K562 (cell line): Measurements from ENCODE around the gene GATC. TPM values are rescaled to one million over a fixed set of nuclear protein-coding genes. Genes with fewer than 3 reads are reported as not detected.

ENCODE experiments used
- CHCHD3 ChIP-seq: fragments of 250-450 bp; sonication (Bioruptor Pico); IDR thresholded peaks from 2 replicates; pipeline ENCODE4 v2.1.2; 2022; ENCODE audit warnings: mild to moderate bottlenecking
- CHD4 ChIP-seq: fragments of 200-600 bp; sonication (generic); IDR thresholded peaks from 3 replicates; pipeline ENCODE4 v1.6.1; 2012; ENCODE audit warnings: low read depth, mild to moderate bottlenecking, mixed read lengths, low read length, inconsistent platforms; ENCODE audit not compliant: insufficient read depth, insufficient replicate concordance, poor library complexity, severe bottlenecking
- CSDE1 ChIP-seq, 2 experiments: fragments of 450-650 bp; IDR thresholded peaks; 2 replicates each; pipeline ENCODE4 v1.6.1; 2016; ENCODE audit warnings: mild to moderate bottlenecking in 1 of 2
- ETV5 ChIP-seq: sonication (generic); formaldehyde crosslinking; IDR thresholded peaks from 2 replicates; pipeline ENCODE4 v1.4.0; 2020; ENCODE audit warnings: low read depth, mild to moderate bottlenecking, missing genetic modification reagents
- FOXP1 ChIP-seq: sonication (generic); formaldehyde crosslinking; IDR thresholded peaks from 2 replicates; pipeline ENCODE4 v1.8.0; 2022; ENCODE audit warnings: mild to moderate bottlenecking, missing genetic modification reagents
- HMG20A ChIP-seq: fragments of 450-650 bp; formaldehyde crosslinking; conservative IDR thresholded peaks from 2 replicates; pipeline ENCODE4 v1.4.0; 2020; ENCODE audit warnings: mild to moderate bottlenecking, mixed read lengths
- HOMEZ ChIP-seq: fragments of 250-450 bp; sonication (Bioruptor Pico); IDR thresholded peaks from 2 replicates; pipeline ENCODE4 v1.4.0; 2020; ENCODE audit warnings: mild to moderate bottlenecking, moderate library complexity
- KAT7 ChIP-seq: sonication (generic); formaldehyde crosslinking; IDR thresholded peaks from 2 replicates; pipeline ENCODE4 v1.8.0; 2022; ENCODE audit warnings: missing genetic modification reagents, mild to moderate bottlenecking, borderline replicate concordance
- MEF2D ChIP-seq: conservative IDR thresholded peaks from 2 replicates; pipeline ENCODE4 v1.6.1; 2016; ENCODE audit warnings: low read depth, missing genetic modification characterization, missing compliant biosample characterization
- NR2F6 ChIP-seq: fragments of 450-650 bp; formaldehyde crosslinking; IDR thresholded peaks from 2 replicates; pipeline ENCODE4 v1.4.0; 2020; ENCODE audit warnings: mild to moderate bottlenecking
- NR4A1 ChIP-seq, 2 experiments: fragments of 250-450 bp in 1 of 2; fragments of 450-650 bp in 1 of 2; sonication (Bioruptor Pico) in 1 of 2; IDR thresholded peaks; 2 replicates each; pipeline versions ENCODE4 v1.4.0 to v1.6.1; 2016 to 2020; ENCODE audit warnings: mild to moderate bottlenecking in 2 of 2, missing compliant biosample characterization in 1 of 2, missing genetic modification characterization in 1 of 2, moderate library complexity in 1 of 2
- PHF20 ChIP-seq: fragments of 450-650 bp; IDR thresholded peaks from 2 replicates; pipeline ENCODE4 v1.6.1; 2018; ENCODE audit not compliant: partially characterized antibody
- RBM25 ChIP-seq: fragments of 200-400 bp; formaldehyde crosslinking; IDR thresholded peaks from 2 replicates; pipeline ENCODE4 v1.6.1; 2018; ENCODE audit warnings: low read length, low read depth, moderate library complexity; ENCODE audit not compliant: severe bottlenecking
- TCF7L2 ChIP-seq: fragments of 150-350 bp; IDR thresholded peaks from 2 replicates; pipeline ENCODE4 v1.6.1; 2016; ENCODE audit warnings: low read depth, mild to moderate bottlenecking, low read length, moderate library complexity
- USF1 ChIP-seq: sonication (generic); formaldehyde crosslinking; IDR thresholded peaks from 2 replicates; pipeline ENCODE4 v1.9.0; 2022; ENCODE audit warnings: mild to moderate bottlenecking, missing genetic modification reagents
- ZFP30 ChIP-seq: fragments of 250-450 bp; sonication (Bioruptor Pico); IDR thresholded peaks from 2 replicates; pipeline ENCODE4 v1.8.0; 2022; ENCODE audit warnings: moderate library complexity, mild to moderate bottlenecking, inconsistent platforms, borderline replicate concordance
- ZHX1 ChIP-seq: fragments of 150-350 bp; conservative IDR thresholded peaks from 2 replicates; pipeline ENCODE4 v1.6.1; 2014; ENCODE audit warnings: low read length
- ZNF124 ChIP-seq: sonication (generic); formaldehyde crosslinking; IDR thresholded peaks from 2 replicates; pipeline ENCODE4 v1.8.1; 2022; ENCODE audit warnings: missing genetic modification reagents
- ZNF655 ChIP-seq: fragments of 250-450 bp; sonication (Bioruptor Pico); IDR thresholded peaks from 2 replicates; pipeline ENCODE4 v1.5.0; 2021
- polyA plus RNA-seq, 8 experiments: library from polyadenylated mRNA; depleted of rRNA in 4 of 8; stranded (reverse) in 5 of 8; unstranded in 3 of 8; fragments of >200 nt; fragmentation: Nextera tagmentation in 2 of 8; fragmentation: Illumina TruSeq in 1 of 8; extraction: Ambion mirVana in 2 of 8; extraction: Trizol in 1 of 8; gene quantifications; 2 replicates each; pipeline versions ENCODE4 v1.2.1 to v1.2.3, GENCODE V29; 2011 to 2014; ENCODE audit warnings: inconsistent platforms in 1 of 8, missing spikeins in 1 of 8
- total RNA-seq, 7 experiments: library from RNA; depleted of rRNA in 6 of 7; stranded (reverse); fragments of >200 nt in 6 of 7; fragmentation: Illumina TruSeq in 2 of 7; extraction: Trizol in 2 of 7; gene quantifications; 2 replicates each; pipeline versions ENCODE4 v1.2.1 to v1.2.3, GENCODE V29; 2011 to 2021; ENCODE audit warnings: low replicate concordance in 1 of 7

Gene GATC
- total and polyA plus RNA-seq, 9 of the 15 experiments (the other 6 are each of a cell fraction or from before 2014, with no cell fraction given), result 5.8 to 52.6 (median 28.2) TPM

GRCh38 chr12:120437735-120438494 is 8.3 kb upstream of the GATC start, which contains the start of gene COX6A1 (continued):
- TF ChIP-seq ZHX1 (no peak), HMG20A (CRISPR knock-in tag) (no peak), KAT7 (CRISPR knock-in tag) (no peak), FOXP1 (CRISPR knock-in tag) (no peak), MEF2D (tag) (no peak), ETV5 (CRISPR knock-in tag) (peak; percentile 66; the same call in 1 of the 2 replicates), CHD4 (no peak), ZFP30 (CRISPR knock-in tag) (no peak), CSDE1 (IDR thresholded peaks at IDR 0.05) (no peak), RBM25 (no peak), HOMEZ (no peak), ZNF655 (CRISPR knock-in tag) (no peak), NR2F6 (CRISPR knock-in tag) (0 out of 2 replicates have a peak, but pooled peaks have one; percentile 46), ZNF124 (no peak), CHCHD3 (CRISPR knock-in tag) (no peak), NR4A1 (CRISPR knock-in tag; IDR thresholded peaks at IDR 0.05) (0 out of 2 replicates have a peak, but pooled peaks have one; percentile 52), NR4A1 (tag; IDR thresholded peaks at IDR 0.05) (no peak), USF1 (CRISPR knock-in tag) (no peak), PHF20 (peak; percentile 81), TCF7L2 (no peak)
